ENCODE results near the gene RBM7. TPM values are rescaled to one million over a fixed set of nuclear protein-coding genes. Genes with fewer than 3 reads are reported as not detected.

Gene RBM7
- total RNA-seq, 4 donors from 2014 or later: 11.8 to 22.1 (median 17.5) TPM

DNA sequence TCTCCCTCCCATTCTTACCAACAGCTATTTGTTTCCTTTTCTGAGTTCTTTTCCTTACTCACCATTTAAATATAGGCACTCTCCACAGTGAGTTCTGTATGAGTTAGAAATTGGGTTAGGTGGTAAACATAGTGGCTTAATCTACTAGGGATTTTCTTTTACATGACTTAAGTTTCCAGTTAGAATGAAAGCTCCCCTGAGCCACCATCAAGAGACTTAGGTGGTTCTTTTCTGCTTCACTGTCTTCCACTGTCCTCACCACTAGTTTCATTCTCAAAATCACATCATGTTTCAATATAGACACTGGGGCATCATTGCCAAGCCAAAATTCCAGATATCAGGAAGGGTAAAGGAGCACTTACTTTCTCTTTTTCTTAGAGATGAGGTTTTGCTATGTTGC, 29.8 kb downstream of the RBM7 start:
- TF ChIP-seq, protein P1, sequence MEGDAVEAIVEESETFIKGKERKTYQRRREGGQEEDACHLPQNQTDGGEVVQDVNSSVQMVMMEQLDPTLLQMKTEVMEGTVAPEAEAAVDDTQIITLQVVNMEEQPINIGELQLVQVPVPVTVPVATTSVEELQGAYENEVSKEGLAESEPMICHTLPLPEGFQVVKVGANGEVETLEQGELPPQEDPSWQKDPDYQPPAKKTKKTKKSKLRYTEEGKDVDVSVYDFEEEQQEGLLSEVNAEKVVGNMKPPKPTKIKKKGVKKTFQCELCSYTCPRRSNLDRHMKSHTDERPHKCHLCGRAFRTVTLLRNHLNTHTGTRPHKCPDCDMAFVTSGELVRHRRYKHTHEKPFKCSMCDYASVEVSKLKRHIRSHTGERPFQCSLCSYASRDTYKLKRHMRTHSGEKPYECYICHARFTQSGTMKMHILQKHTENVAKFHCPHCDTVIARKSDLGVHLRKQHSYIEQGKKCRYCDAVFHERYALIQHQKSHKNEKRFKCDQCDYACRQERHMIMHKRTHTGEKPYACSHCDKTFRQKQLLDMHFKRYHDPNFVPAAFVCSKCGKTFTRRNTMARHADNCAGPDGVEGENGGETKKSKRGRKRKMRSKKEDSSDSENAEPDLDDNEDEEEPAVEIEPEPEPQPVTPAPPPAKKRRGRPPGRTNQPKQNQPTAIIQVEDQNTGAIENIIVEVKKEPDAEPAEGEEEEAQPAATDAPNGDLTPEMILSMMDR (IDR thresholded peaks at IDR 0.05): no peak
- TF ChIP-seq POLR2A (IDR thresholded peaks at IDR 0.05): no peak
- Histone ChIP-seq H3K9me3 (no peaks in the 10 kb centered on the region), H3K4me1 (peaks cover 0 to 22% (median 4%) of the 10 kb centered on the region in 3 donors), H3K36me3 (peaks cover 0 to 7% (median 0%) of the 10 kb centered on the region in 3 donors), H3K27ac (no peak overlapping the region), H3K27me3 (no peaks in the 10 kb centered on the region), H3K4me3 (no peak overlapping the region)
- intact Hi-C loops (cut with DNase I): no loop called here
- no peak for DNase-seq

DNA sequence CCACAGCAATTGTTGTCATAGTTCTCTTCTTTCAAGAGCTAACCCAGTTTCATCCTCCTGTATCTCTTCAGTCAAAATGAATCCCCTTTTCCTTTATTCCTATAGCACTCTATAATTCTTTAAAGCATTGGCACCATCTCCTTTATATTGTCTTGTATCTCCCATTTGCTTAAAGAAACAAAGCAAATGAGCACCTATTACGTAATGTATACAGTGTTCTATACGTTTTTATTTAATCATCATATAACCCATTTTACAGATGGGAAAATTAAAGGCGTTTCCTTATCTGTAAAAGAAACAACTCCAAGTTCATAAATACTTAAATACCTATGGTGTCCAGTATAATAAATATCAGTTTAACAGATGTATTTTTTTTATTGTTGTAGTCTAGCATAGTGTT, 32.4 kb downstream of the RBM7 start:
- no peaks in the 10 kb centered on the region for H3K36me3 ChIP-seq
- H3K4me3 ChIP-seq: no peak overlapping the region
- peaks cover 0 to 24% (median 4%) of the 10 kb centered on the region in 3 donors for H3K4me1 ChIP-seq
- intact Hi-C loops (cut with DNase I): no loop called here
- no peaks in the 10 kb centered on the region for H3K9me3 ChIP-seq
- DNase-seq: no peak
- no peak for TF ChIP-seq POLR2A (IDR thresholded peaks at IDR 0.05)
- TF ChIP-seq, protein P1 (IDR thresholded peaks at IDR 0.05): no peak
- WGBS, 2 donors: 74 to 79% methylated on average over 3 of the region's 3 CpGs
- H3K27ac ChIP-seq: no peak overlapping the region
- H3K27me3 ChIP-seq: no peaks in the 10 kb centered on the region

DNA sequence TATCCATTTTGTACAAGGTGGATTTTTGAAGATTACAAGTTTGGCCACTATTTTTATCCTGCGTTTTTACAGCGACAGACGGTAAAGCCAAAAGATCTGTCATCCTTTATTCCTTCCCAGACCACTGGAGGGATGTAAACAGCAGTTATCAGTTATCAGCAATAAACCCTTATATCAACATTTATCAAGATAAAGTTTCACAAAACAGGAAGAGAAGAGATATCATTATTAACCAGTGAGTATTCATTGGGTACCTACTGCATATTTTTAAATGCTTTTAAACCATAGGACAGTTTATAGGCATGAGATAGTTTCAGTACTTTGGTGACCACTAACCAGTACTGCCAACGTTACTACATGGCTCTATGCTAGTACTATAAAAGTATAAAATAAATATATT, 32.9 kb downstream of the RBM7 start:
- intact Hi-C loops (cut with DNase I): no loop called here
- no peak for DNase-seq
- TF ChIP-seq, protein P1 (IDR thresholded peaks at IDR 0.05): no peak
- no peak for TF ChIP-seq POLR2A (IDR thresholded peaks at IDR 0.05)
- no peak overlapping the region for H3K4me3 ChIP-seq
- no peak overlapping the region for H3K27ac ChIP-seq
- no peaks in the 10 kb centered on the region for H3K9me3 ChIP-seq
- 83 to 93% methylated on average over 4 of the region's 4 CpGs for WGBS, 2 donors
- H3K36me3 ChIP-seq: no peaks in the 10 kb centered on the region
- no peaks in the 10 kb centered on the region for H3K27me3 ChIP-seq
- peaks cover 0 to 29% (median 4%) of the 10 kb centered on the region in 3 donors for H3K4me1 ChIP-seq

DNA sequence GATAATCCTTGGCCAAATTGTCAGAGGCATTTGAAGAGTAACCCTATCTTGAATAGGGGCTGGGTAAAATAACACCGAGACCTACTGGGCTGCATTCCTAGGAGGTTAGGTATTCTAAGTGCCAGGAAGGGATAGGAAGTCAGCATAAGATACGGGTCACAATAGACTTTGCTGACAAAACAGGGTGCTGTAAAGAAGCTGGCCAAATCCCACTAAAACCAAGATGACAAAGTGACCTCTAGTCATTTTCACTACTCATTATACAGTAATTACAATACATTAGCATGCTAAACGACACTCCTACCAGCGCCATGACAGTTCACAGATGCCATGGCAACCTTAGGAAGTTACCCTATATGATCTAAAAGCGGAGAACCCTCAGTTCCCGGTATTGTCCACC, 37.8 kb downstream of the RBM7 start:
- no peak for DNase-seq
- Histone ChIP-seq H3K27ac (peak overlapping the region in 3 of 4 donors; percentile 60 to 92 (median 87)), H3K27me3 (no peaks in the 10 kb centered on the region), H3K36me3 (no peaks in the 10 kb centered on the region), H3K9me3 (no peaks in the 10 kb centered on the region), H3K4me1 (peaks cover 0 to 38% (median 14%) of the 10 kb centered on the region in 3 donors), H3K4me3 (no peak overlapping the region)
- intact Hi-C loops (cut with DNase I): no loop called here
- TF ChIP-seq POLR2A (IDR thresholded peaks at IDR 0.05): no peak
- TF ChIP-seq, protein P1 (IDR thresholded peaks at IDR 0.05): no peak
- 60 to 63% methylated on average over 6 of the region's 6 CpGs for WGBS, 2 donors

DNA sequence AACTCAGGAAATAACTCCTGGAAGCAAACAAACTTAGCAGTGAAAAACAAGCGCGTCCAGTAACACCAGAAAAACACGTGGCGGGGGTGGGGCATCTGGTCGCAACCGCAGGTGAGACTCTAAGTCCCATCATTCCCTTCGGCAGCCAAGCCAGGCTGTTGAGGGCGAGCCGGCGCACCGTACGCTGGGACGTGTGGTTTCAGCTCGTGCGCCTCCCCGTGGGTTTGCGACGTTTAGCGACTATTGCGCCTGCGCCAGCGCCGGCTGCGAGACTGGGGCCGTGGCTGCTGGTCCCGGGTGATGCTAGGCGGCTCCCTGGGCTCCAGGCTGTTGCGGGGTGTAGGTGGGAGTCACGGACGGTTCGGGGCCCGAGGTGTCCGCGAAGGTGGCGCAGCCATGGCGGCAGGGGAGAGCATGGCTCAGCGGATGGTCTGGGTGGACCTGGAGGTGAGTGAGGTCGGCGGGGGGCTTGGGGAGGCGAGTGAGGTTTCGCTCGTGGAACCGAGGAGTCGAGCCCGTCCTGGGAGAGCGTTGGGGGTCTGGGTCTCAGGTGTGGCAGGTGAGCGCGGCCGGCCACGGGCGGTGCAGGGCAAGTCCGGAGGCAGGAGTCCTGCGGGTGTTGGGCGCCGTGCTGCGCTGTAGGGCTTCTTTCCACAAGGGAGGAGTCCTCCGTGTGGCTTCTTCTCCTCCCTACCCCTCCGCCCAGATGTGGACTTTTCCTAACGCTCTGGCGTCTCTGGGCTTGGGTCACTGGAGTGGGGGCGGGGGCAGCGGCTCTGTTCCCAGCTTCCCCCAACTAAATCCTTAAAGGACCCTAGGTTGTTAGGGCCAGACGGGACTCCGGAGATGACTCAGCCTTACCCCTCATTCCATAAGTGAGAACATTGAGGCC, 39.0 kb downstream of the RBM7 start, which contains the start of gene REXO2:
Gene REXO2, plus strand, starts transcription at position 239 of the 892 bp plus-strand sequence. Its CDS starts 62 bp downstream, at position 301.
- peaks cover 0 to 12% (median 0%) of the 10 kb centered on the region in 3 donors for H3K36me3 ChIP-seq
- peaks cover 0 to 38% (median 14%) of the 10 kb centered on the region in 3 donors for H3K4me1 ChIP-seq
- WGBS, 2 donors: 0% methylated on average over 30 to 32 of the region's 64 CpGs
- no peaks in the 10 kb centered on the region for H3K27me3 ChIP-seq
- H3K4me3 ChIP-seq: peak within 1 kb of the TSS; percentile 67 to 99 (median 94)
- peak; percentile 81 for DNase-seq
- peak within 1 kb of the TSS; percentile 87 to 92 (median 90) for H3K27ac ChIP-seq
- intact Hi-C loops (cut with DNase I): no loop called here
- no peaks in the 10 kb centered on the region for H3K9me3 ChIP-seq
- peak in 3 of 4 donors; percentile 43 to 90 (median 61) for TF ChIP-seq POLR2A (IDR thresholded peaks at IDR 0.05)
- TF ChIP-seq, protein P1 (IDR thresholded peaks at IDR 0.05): peak in 3 of 6 experiments; percentile 16 to 41 (median 23)
